Activated naive CD8-positive, alpha-beta T cell (primary cell): ENCODE measurements around the gene ISX.
"Not testable (repeated sequence)": the region's sequence is repeated elsewhere in the genome, so short reads cannot be mapped to it uniquely, and the experiment has no call there.

Experiments used
- H3K27ac Mint-ChIP-seq: one replicate; pipeline ENCODE4 v1.8.0; 2021; ENCODE audit warnings: mixed read lengths
- H3K27me3 Mint-ChIP-seq: one replicate; pipeline ENCODE4 v1.8.0; 2021; ENCODE audit warnings: mixed read lengths
- H3K36me3 Mint-ChIP-seq: one replicate; pipeline ENCODE4 v1.8.0; 2021; ENCODE audit warnings: mixed read lengths
- H3K4me1 Mint-ChIP-seq: one replicate; pipeline ENCODE4 v1.8.0; 2021; ENCODE audit warnings: low read depth, mixed read lengths
- H3K4me3 Mint-ChIP-seq: one replicate; pipeline ENCODE4 v1.8.0; 2021; ENCODE audit warnings: mild to moderate bottlenecking, mixed read lengths
- H3K9me3 Mint-ChIP-seq: one replicate; pipeline ENCODE4 v1.8.0; 2021; ENCODE audit warnings: low read depth, mixed read lengths

The ISX gene

DNA sequence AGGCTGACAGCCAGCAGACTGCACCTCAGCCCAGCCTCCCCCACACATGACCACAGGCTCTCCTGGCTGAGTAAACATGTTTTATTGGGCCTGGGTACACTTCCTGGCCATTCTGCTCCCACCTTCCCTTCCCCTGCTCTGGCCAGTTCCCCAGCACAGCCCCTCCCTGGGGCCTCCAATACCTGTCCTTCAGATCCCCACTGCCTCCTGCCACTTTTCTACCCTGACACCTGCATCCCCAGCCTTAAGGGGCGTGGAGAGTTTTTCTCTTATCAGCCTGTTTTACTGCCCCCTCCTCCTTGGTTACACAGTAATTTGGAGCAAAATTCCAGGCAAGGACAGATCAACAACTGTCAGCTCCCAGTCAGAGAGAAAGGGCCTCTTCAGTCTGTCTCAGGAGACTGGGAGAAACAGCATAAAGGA is at the start of gene ISX:
Gene ISX (plus strand): TSS at position 363 of the 423 bp plus-strand sequence. CDS start 930 bp downstream, outside the sequence.
- Mint-ChIP-seq H3K4me3 (no peak within 1 kb of the TSS), H3K36me3 (no peaks in the 10 kb centered on the region)

DNA sequence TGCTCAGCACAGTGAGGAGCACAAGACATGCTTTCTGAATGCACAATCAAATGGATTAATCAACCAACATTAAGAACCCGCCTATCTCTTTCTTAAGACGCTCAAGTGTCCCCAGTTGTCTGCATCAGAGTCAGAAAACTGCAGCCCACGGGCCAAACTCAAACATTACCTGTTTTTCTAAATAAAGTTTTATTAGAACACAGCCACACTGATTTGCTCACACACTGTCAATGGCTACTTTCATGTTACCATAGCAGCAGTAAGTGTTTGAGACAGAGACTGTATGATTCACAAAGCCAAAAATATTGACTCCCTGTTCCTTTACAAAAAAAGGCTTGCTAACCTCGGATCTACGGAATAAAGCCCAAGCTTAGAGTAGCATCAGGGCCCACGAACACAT is 49.0 kb upstream of the ISX start:
- Mint-ChIP-seq H3K4me1 (no peaks in the 10 kb centered on the region), H3K27me3 (peaks cover 3% of the 10 kb centered on the region), H3K27ac (no peak overlapping the region), H3K36me3 (no peaks in the 10 kb centered on the region), H3K4me3 (no peak overlapping the region), H3K9me3 (no peaks in the 10 kb centered on the region)

More for the DNA sequence above, at the start of gene ISX:
- H3K4me1 Mint-ChIP-seq, result no peaks in the 10 kb centered on the region
- H3K27ac Mint-ChIP-seq, result no peak within 1 kb of the TSS
- H3K9me3 Mint-ChIP-seq, result no peaks in the 10 kb centered on the region
- no peaks in the 10 kb centered on the region for H3K27me3 Mint-ChIP-seq

DNA sequence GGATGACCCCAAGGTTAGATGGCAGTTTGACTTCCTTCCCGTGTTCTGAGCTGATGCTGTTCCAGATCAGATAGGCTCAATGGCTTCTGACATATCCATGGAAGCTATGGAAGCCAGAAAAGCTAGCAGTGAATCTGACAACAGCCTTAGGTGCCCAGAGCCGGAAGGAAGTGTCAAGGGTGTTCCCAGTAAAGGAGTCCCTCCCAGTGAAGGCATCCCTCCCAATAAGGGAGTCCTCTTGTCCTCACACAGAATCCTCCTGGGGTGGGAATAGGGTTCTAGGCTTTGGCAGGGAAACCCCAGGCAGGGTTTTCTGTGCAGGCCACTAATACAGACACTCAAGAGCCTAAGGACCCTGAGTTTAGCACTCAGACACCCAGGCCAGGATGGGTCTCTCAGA is 47.0 kb upstream of the ISX start:
- no peak overlapping the region for H3K4me3 Mint-ChIP-seq
- H3K27ac Mint-ChIP-seq, result no peak overlapping the region
- H3K4me1 Mint-ChIP-seq, result no peaks in the 10 kb centered on the region
- H3K9me3 Mint-ChIP-seq, result no peaks in the 10 kb centered on the region
- peaks cover 7% of the 10 kb centered on the region for H3K27me3 Mint-ChIP-seq
- H3K36me3 Mint-ChIP-seq, result no peaks in the 10 kb centered on the region

DNA sequence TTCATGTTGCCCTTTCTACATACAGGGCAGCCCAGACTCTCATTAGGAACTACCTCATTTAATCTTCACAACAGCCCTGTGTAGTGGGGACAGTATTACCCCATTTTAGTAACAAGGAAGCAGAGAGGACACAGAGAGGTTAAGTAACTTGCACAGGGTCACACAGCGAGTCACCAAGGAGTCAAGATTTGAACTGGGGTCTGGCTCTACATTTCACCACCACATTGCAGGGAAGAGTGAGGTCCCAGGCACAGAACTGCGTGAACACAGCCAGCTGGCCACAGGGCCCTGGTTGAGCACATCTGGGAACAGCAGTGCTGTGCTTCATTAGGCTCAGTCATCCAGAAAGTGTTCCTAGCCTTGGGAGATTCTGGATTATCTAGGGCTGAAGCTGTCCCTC is 45.4 kb upstream of the ISX start:
- H3K36me3 Mint-ChIP-seq, result no peaks in the 10 kb centered on the region
- H3K4me1 Mint-ChIP-seq, result no peaks in the 10 kb centered on the region
- H3K27me3 Mint-ChIP-seq, result peaks cover 14% of the 10 kb centered on the region
- no peaks in the 10 kb centered on the region for H3K9me3 Mint-ChIP-seq
- no peak overlapping the region for H3K27ac Mint-ChIP-seq
- H3K4me3 Mint-ChIP-seq, result no peak overlapping the region

DNA sequence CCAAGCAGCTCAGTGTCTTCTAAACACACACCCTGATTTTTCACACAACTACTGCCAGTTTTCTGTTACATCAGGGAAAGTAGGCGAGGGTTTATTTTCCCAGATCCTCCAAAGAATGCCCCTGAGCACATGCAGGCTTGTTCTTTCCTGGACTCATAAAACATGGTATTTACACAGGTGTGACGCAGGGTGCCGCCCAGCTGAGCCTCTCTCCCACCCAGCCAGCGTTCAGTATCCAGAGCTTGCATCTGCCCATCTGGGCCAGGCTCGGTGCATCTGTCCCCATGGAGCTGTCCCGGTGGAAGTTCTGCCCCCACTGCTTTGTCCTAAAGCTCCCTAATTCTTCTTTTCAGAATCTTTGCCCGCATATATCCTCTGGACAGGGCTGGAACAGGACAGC is 44.8 kb upstream of the ISX start:
- no peak overlapping the region for H3K4me3 Mint-ChIP-seq
- no peaks in the 10 kb centered on the region for H3K9me3 Mint-ChIP-seq
- H3K36me3 Mint-ChIP-seq, result no peaks in the 10 kb centered on the region
- peaks cover 19% of the 10 kb centered on the region for H3K27me3 Mint-ChIP-seq
- no peaks in the 10 kb centered on the region for H3K4me1 Mint-ChIP-seq
- H3K27ac Mint-ChIP-seq, result no peak overlapping the region

DNA sequence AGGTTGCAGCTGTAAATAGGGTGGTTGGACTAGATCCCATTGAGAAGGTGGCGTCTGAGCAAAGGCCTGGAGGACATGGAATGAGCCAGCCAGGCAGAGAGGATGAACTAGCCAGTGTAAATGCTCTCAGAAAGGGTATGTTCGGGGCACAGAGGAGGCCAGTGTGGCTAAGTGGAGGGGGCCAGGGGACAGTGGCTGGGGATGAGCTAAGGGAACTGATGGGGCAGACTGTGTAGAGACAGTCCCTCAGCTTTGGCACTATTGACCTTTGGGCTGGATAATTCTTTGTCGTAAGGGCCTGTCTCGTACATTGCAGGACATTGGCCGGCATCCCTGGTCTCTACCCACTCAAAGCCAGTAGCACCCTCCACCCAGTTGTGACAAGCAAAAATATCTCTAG is 43.7 kb upstream of the ISX start:
- Mint-ChIP-seq H3K27me3 (peaks cover 21% of the 10 kb centered on the region), H3K9me3 (no peaks in the 10 kb centered on the region), H3K4me1 (no peaks in the 10 kb centered on the region), H3K36me3 (no peaks in the 10 kb centered on the region), H3K4me3 (no peak overlapping the region), H3K27ac (no peak overlapping the region)

DNA sequence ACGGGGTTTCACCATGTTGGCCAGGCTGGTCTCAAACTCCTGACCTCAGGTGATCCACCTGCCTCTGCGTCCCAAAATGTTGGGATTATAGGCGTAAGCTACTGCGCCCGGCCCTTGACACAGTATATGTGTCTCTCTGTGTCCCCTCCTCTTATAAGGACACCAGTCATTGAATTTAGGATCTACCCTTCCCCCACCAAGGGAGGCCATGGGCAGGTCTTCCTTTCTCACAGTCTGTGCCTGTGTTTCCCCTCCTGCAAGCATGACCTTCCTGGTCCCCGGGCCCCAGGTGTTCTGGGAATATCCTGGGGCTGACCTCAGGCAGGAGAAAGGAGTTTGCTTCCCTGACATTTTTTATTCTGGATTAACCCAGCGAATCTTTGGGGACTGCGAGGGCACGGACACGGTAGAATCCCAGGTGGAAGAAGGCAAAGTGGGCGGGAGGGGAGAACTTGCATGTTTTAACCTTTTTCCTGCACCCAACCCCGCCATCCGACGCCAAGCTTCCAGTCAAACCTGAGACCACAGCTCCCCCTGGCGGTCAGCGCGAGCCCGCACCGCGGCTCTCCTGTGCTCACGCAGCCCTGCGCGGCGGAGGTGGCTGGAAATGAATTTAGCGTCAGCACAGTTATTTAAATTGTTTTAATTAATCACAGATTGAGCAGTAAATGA is 42.1 kb upstream of the ISX start:
- Mint-ChIP-seq H3K27ac (peak overlapping the region; percentile 4), H3K4me1 (no peaks in the 10 kb centered on the region), H3K36me3 (no peaks in the 10 kb centered on the region), H3K27me3 (peaks cover 27% of the 10 kb centered on the region), H3K4me3 (no peak overlapping the region), H3K9me3 (no peaks in the 10 kb centered on the region)

- Mint-ChIP-seq H3K36me3 (no peaks in the 10 kb centered on the region), H3K4me1 (no peaks in the 10 kb centered on the region), H3K9me3 (no peaks in the 10 kb centered on the region), H3K27ac (peak overlapping the region; percentile 4), H3K4me3 (no peak overlapping the region), H3K27me3 (peaks cover 29% of the 10 kb centered on the region)
Observed at GRCh38 chr22:35024364-35024692, 41.6 kb upstream of the ISX start.

- H3K36me3 Mint-ChIP-seq, result not testable (repeated sequence)
Observed at GRCh38 chr22:35030112-35030511, 35.8 kb upstream of the ISX start.

GRCh38 chr22:35032571-35032970 is 33.4 kb upstream of the ISX start:
- Mint-ChIP-seq H3K4me1 (no peaks in the 10 kb centered on the region), H3K4me3 (no peak overlapping the region), H3K36me3 (no peaks in the 10 kb centered on the region), H3K27me3 (peaks cover 23% of the 10 kb centered on the region), H3K27ac (no peak overlapping the region), H3K9me3 (no peaks in the 10 kb centered on the region)

More at GRCh38 chr22:35030112-35030511, 35.8 kb upstream of the ISX start:
- not testable (repeated sequence) for H3K4me3 Mint-ChIP-seq, H3K27ac Mint-ChIP-seq, H3K4me1 Mint-ChIP-seq, H3K9me3 Mint-ChIP-seq
- peaks cover 36% of the 10 kb centered on the region for H3K27me3 Mint-ChIP-seq

GRCh38 chr22:35033635-35034296 is 32.2 kb upstream of the ISX start:
- Mint-ChIP-seq H3K4me1 (no peaks in the 10 kb centered on the region), H3K36me3 (no peaks in the 10 kb centered on the region), H3K27me3 (peaks cover 20% of the 10 kb centered on the region), H3K4me3 (no peak overlapping the region), H3K27ac (no peak overlapping the region), H3K9me3 (no peaks in the 10 kb centered on the region)

GRCh38 chr22:35034963-35035362 is 31.0 kb upstream of the ISX start:
- no peaks in the 10 kb centered on the region for H3K4me1 Mint-ChIP-seq
- H3K27ac Mint-ChIP-seq, result no peak overlapping the region
- no peak overlapping the region for H3K4me3 Mint-ChIP-seq
- no peaks in the 10 kb centered on the region for H3K36me3 Mint-ChIP-seq
- H3K9me3 Mint-ChIP-seq, result no peaks in the 10 kb centered on the region
- peaks cover 14% of the 10 kb centered on the region for H3K27me3 Mint-ChIP-seq

- Mint-ChIP-seq H3K27ac (no peak overlapping the region), H3K36me3 (no peaks in the 10 kb centered on the region), H3K9me3 (no peaks in the 10 kb centered on the region), H3K27me3 (peaks cover 11% of the 10 kb centered on the region), H3K4me1 (no peaks in the 10 kb centered on the region), H3K4me3 (no peak overlapping the region)
Observed at GRCh38 chr22:35037089-35037488, 28.9 kb upstream of the ISX start.

DNA sequence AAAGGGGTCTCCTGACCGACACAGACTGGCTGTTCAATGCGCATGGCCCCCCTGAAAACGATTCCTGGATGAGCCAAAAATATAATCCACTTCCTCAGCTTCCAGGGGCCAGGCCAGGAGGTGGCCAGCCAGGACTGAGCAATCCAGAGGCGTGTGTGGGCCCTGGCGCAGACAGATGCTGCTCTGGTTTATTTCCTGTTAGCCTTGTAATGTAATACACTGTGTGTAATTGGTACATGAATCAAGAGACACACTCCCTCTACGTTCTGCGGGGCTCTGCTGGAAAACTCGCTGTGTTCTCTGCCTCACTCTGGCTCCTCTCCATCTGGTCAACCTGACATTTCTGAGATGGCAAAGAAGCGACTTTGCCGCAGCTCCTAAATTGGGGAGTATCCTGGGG is 26.3 kb upstream of the ISX start:
- Mint-ChIP-seq H3K27ac (no peak overlapping the region), H3K4me3 (no peak overlapping the region), H3K36me3 (no peaks in the 10 kb centered on the region), H3K27me3 (peaks cover 5% of the 10 kb centered on the region), H3K9me3 (no peaks in the 10 kb centered on the region), H3K4me1 (no peaks in the 10 kb centered on the region)

DNA sequence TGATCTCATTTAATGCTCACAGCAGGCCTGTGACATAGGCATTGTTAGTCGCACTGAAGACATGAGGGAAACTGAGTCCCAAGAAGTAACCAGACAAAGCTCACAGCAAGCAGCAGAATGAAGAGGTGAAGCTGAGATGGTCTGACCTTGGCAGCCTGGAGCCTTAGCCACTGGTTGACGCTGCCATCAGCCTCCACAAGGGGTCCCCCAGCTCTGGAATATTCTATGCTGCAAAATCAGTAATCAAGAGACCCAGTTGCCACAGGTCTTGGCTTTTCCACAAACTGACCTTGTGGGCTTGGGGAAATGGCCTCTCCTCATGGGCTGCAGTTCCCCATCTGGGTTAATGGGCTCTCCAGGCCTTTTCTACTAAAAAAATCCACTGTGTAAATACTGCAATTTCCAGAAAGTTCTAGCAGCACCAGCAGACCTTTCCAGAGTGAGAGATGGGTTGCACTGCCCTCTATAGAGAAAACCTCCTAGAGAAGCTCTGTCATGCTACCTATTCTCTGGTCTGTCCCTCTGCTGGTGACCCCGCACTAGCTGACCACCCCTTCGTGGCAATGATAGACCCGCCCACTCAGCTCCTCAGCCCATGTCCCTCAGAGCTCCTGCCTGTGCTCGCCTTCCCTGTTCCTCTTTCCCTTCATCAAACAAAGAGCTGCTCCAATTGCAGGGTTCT is 22.6 kb upstream of the ISX start:
- Mint-ChIP-seq H3K36me3 (no peaks in the 10 kb centered on the region), H3K4me3 (no peak overlapping the region), H3K27ac (no peak overlapping the region), H3K9me3 (no peaks in the 10 kb centered on the region), H3K27me3 (peaks cover 10% of the 10 kb centered on the region), H3K4me1 (no peaks in the 10 kb centered on the region)
